Neuronal stem cell (in vitro differentiated cells): ENCODE results near the gene FAM240A.

Source experiments
- DNase-seq: peaks from one replicate; pipeline ENCODE4 v3.0.0-alpha.2; 2013; ENCODE audit warnings: low spot score
- H2AFZ ChIP-seq: one replicate; pipeline ENCODE4 v1.6.1; 2013; ENCODE audit warnings: mild to moderate bottlenecking, low read length, inconsistent platforms
- H2AK5ac ChIP-seq: 2 replicates; pipeline ENCODE4 v1.6.1; 2013; ENCODE audit warnings: low read depth, mild to moderate bottlenecking, inconsistent platforms, low read length, moderate library complexity, mixed read lengths
- H2BK120ac ChIP-seq: 2 replicates; pipeline ENCODE4 v1.6.1; 2013; ENCODE audit warnings: low read depth, mild to moderate bottlenecking, inconsistent platforms, low read length, moderate library complexity, mixed read lengths
- H2BK12ac ChIP-seq: one replicate; pipeline ENCODE4 v1.6.1; 2013; ENCODE audit warnings: low read length, inconsistent platforms
- H2BK15ac ChIP-seq: 2 replicates; pipeline ENCODE4 v1.6.1; 2013; ENCODE audit warnings: mild to moderate bottlenecking, low read length, inconsistent platforms, mixed read lengths
- H2BK5ac ChIP-seq: one replicate; pipeline ENCODE4 v1.6.1; 2013; ENCODE audit warnings: inconsistent platforms, mild to moderate bottlenecking, low read length, moderate library complexity
- H3K14ac ChIP-seq: one replicate; pipeline ENCODE4 v1.6.1; 2013; ENCODE audit warnings: low read length, inconsistent platforms
- H3K18ac ChIP-seq: 2 replicates; pipeline ENCODE4 v1.6.1; 2013; ENCODE audit warnings: low read length, inconsistent platforms
- H3K23ac ChIP-seq: 2 replicates; pipeline ENCODE4 v1.6.1; 2013; ENCODE audit warnings: low read depth, mild to moderate bottlenecking, mixed read lengths, low read length, inconsistent platforms; ENCODE audit not compliant: poor library complexity
- H3K27ac ChIP-seq: replicated peaks from 3 replicates; pipeline ENCODE4 v1.5.1; 2013; ENCODE audit warnings: low read length, inconsistent platforms
- H3K27me3 ChIP-seq, 3 experiments: 2 replicates each; pipeline ENCODE4 v1.6.1; 2013; ENCODE audit warnings: low read length in 3 of 3, mild to moderate bottlenecking in 2 of 3, inconsistent platforms in 1 of 3, low read depth in 1 of 3, mixed read lengths in 1 of 3, moderate library complexity in 1 of 3; ENCODE audit not compliant: control insufficient read depth in 3 of 3, insufficient read depth in 3 of 3
- H3K36me3 ChIP-seq, 2 donors: replicated peaks in 1 of 2; 2 replicates each; pipeline ENCODE4 v1.6.1; 2013; ENCODE audit warnings: low read length in 2 of 2; ENCODE audit not compliant: control insufficient read depth in 2 of 2, insufficient read depth in 2 of 2
- H3K4ac ChIP-seq: 2 replicates; pipeline ENCODE4 v1.6.1; 2013; ENCODE audit warnings: inconsistent platforms, mild to moderate bottlenecking, low read length, moderate library complexity
- H3K4me1 ChIP-seq, 2 donors: 1 replicate in 1 of 2; 2 replicates in 1 of 2; pipeline ENCODE4 v1.6.1; 2013; ENCODE audit warnings: low read length in 2 of 2, low read depth in 1 of 2; ENCODE audit not compliant: control insufficient read depth in 2 of 2, insufficient read depth in 1 of 2
- H3K4me2 ChIP-seq: one replicate; pipeline ENCODE4 v1.6.1; 2013; ENCODE audit warnings: mild to moderate bottlenecking, low read length, inconsistent platforms; ENCODE audit not compliant: insufficient read depth, poor library complexity, severe bottlenecking
- H3K4me3 ChIP-seq, 2 donors: 2 replicates each; pipeline ENCODE4 v1.5.1; 2013; ENCODE audit warnings: low read length in 2 of 2, mild to moderate bottlenecking in 2 of 2, inconsistent platforms in 1 of 2, moderate library complexity in 1 of 2
- H3K79me1 ChIP-seq: one replicate; pipeline ENCODE4 v1.6.1; 2013; ENCODE audit warnings: low read depth, mild to moderate bottlenecking, inconsistent platforms, low read length, moderate library complexity
- H3K9ac ChIP-seq: one replicate; pipeline ENCODE4 v1.6.1; 2013; ENCODE audit warnings: mild to moderate bottlenecking, low read depth, low read length, inconsistent platforms; ENCODE audit not compliant: poor library complexity
- H3K9me3 ChIP-seq, 2 donors: replicated peaks in 1 of 2; 2 replicates each; pipeline versions ENCODE3 to v1.6.1; 2013; ENCODE audit warnings: low read length in 2 of 2, mild to moderate bottlenecking in 2 of 2, inconsistent platforms in 1 of 2, low read depth in 1 of 2, mixed read lengths in 1 of 2, moderate library complexity in 1 of 2; ENCODE audit not compliant: control insufficient read depth in 2 of 2, insufficient read depth in 1 of 2
- H4K8ac ChIP-seq: one replicate; pipeline ENCODE4 v1.6.1; 2013; ENCODE audit warnings: low read depth, mild to moderate bottlenecking, inconsistent platforms, low read length, moderate library complexity
- H4K91ac ChIP-seq: one replicate; pipeline ENCODE4 v1.6.1; 2013; ENCODE audit warnings: low read length, low read depth, mild to moderate bottlenecking, inconsistent platforms; ENCODE audit not compliant: poor library complexity
- WGBS, 2 donors: extraction: QIAGEN DNeasy Blood & Tissue Kit; methylation state at CpG; one replicate each; pipeline ENCODE4 v1.1.7; 2013; ENCODE audit warnings: missing lambda C conversion rate in 2 of 2, mixed read lengths in 1 of 2; ENCODE audit not compliant: insufficient read length in 2 of 2, insufficient replicate concordance in 1 of 2; ENCODE audit errors: extremely low coverage in 2 of 2; 5-methylcytosine and 5-hydroxymethylcytosine counted together

The FAM240A gene

GRCh38 chr3:46665763-46666452 is 53.6 kb downstream of the FAM240A start:
- no peak overlapping the region for H2AK5ac ChIP-seq
- no peak overlapping the region for H2AFZ ChIP-seq
- H3K27ac ChIP-seq, result no peak overlapping the region
- H3K36me3 ChIP-seq, result no peaks in the 10 kb centered on the region
- no peak overlapping the region for H2BK12ac ChIP-seq
- H3K27me3 ChIP-seq, result peaks cover 0 to 6% (median 0%) of the 10 kb centered on the region in 3 experiments
- no peak overlapping the region for H3K4me3 ChIP-seq
- H3K4ac ChIP-seq, result no peak overlapping the region
- H3K23ac ChIP-seq, result peak overlapping the region; percentile 8
- H3K9ac ChIP-seq, result no peak overlapping the region
- no peaks in the 10 kb centered on the region for H3K79me1 ChIP-seq
- peak overlapping the region; percentile 25 for H3K18ac ChIP-seq
- H2BK5ac ChIP-seq, result no peak overlapping the region
- H2BK15ac ChIP-seq, result no peak overlapping the region
- no peaks in the 10 kb centered on the region for H3K9me3 ChIP-seq
- WGBS, 2 donors, result no CpG with 5 or more reads among the region's 9 CpGs
- H3K4me1 ChIP-seq, result peaks cover 0 to 29% of the 10 kb centered on the region in 2 donors
- no peak overlapping the region for H3K14ac ChIP-seq
- no peak overlapping the region for H4K8ac ChIP-seq
- DNase-seq, result no peak
- no peak overlapping the region for H2BK120ac ChIP-seq
- H4K91ac ChIP-seq, result no peak overlapping the region
- no peak overlapping the region for H3K4me2 ChIP-seq

- H3K79me1 ChIP-seq, result no peaks in the 10 kb centered on the region
- peaks cover 0 to 6% (median 0%) of the 10 kb centered on the region in 3 experiments for H3K27me3 ChIP-seq
- H4K91ac ChIP-seq, result no peak overlapping the region
- H3K4me3 ChIP-seq, result no peak overlapping the region
- H3K36me3 ChIP-seq, result no peaks in the 10 kb centered on the region
- DNase-seq, result no peak
- peaks cover 0 to 25% of the 10 kb centered on the region in 2 donors for H3K4me1 ChIP-seq
- H4K8ac ChIP-seq, result no peak overlapping the region
- no peak overlapping the region for H3K27ac ChIP-seq
- no peak overlapping the region for H2AFZ ChIP-seq
- no peak overlapping the region for H2BK15ac ChIP-seq
- H3K23ac ChIP-seq, result peak overlapping the region; percentile 8
- no peak overlapping the region for H2BK12ac ChIP-seq
- no peak overlapping the region for H3K18ac ChIP-seq
- H3K14ac ChIP-seq, result no peak overlapping the region
- H2BK5ac ChIP-seq, result no peak overlapping the region
- no peak overlapping the region for H3K4ac ChIP-seq
- no peak overlapping the region for H3K9ac ChIP-seq
- no peak overlapping the region for H3K4me2 ChIP-seq
- H2BK120ac ChIP-seq, result no peak overlapping the region
- no CpG with 5 or more reads among the region's 7 CpGs for WGBS, 2 donors
- no peak overlapping the region for H2AK5ac ChIP-seq
- H3K9me3 ChIP-seq, result no peaks in the 10 kb centered on the region
Measured at GRCh38 chr3:46666453-46666845, 54.1 kb downstream of the FAM240A start.

- Histone ChIP-seq H2BK15ac (no peak overlapping the region), H3K79me1 (no peaks in the 10 kb centered on the region), H3K27ac (no peak overlapping the region), H3K9me3 (no peaks in the 10 kb centered on the region), H4K91ac (no peak overlapping the region), H2AK5ac (no peak overlapping the region), H3K18ac (no peak overlapping the region), H4K8ac (no peak overlapping the region), H2AFZ (no peak overlapping the region), H3K4me1 (peaks cover 0 to 20% of the 10 kb centered on the region in 2 donors), H3K36me3 (no peaks in the 10 kb centered on the region), H2BK120ac (no peak overlapping the region), H3K4ac (no peak overlapping the region), H3K9ac (no peak overlapping the region), H2BK5ac (no peak overlapping the region), H3K23ac (no peak overlapping the region), H2BK12ac (no peak overlapping the region), H3K4me3 (no peak overlapping the region), H3K14ac (no peak overlapping the region), H3K4me2 (no peak overlapping the region), H3K27me3 (peaks cover 0 to 6% (median 0%) of the 10 kb centered on the region in 3 experiments)
- WGBS, 2 donors, result no CpG with 5 or more reads among the region's 8 CpGs
- no peak for DNase-seq
Measured at GRCh38 chr3:46667061-46667621, 54.8 kb downstream of the FAM240A start.

GRCh38 chr3:46667657-46668056 is 55.3 kb downstream of the FAM240A start:
- Histone ChIP-seq H3K27ac (no peak overlapping the region), H3K4me1 (peaks cover 0 to 15% of the 10 kb centered on the region in 2 donors), H3K9ac (no peak overlapping the region), H2AK5ac (no peak overlapping the region), H3K14ac (no peak overlapping the region), H2BK5ac (no peak overlapping the region), H3K23ac (no peak overlapping the region), H4K8ac (no peak overlapping the region), H3K4me3 (no peak overlapping the region), H3K4ac (no peak overlapping the region), H2BK120ac (no peak overlapping the region), H3K79me1 (no peaks in the 10 kb centered on the region), H3K27me3 (peaks cover 0 to 3% (median 0%) of the 10 kb centered on the region in 3 experiments), H4K91ac (no peak overlapping the region), H3K18ac (peak overlapping the region; percentile 21), H3K9me3 (no peaks in the 10 kb centered on the region), H2AFZ (no peak overlapping the region), H3K4me2 (no peak overlapping the region), H2BK15ac (no peak overlapping the region), H3K36me3 (no peaks in the 10 kb centered on the region), H2BK12ac (no peak overlapping the region)
- DNase-seq, result no peak
- WGBS, 2 donors, result no CpG with 5 or more reads among the region's 9 CpGs
